Measurements from ENCODE around the gene ACP3.

ACP3 gene

GRCh38 chr3:132321304-132321703 lies 4.1 kb downstream of the ACP3 start:
- no peak for DNase-seq

- DNase-seq: no peak
Observed at GRCh38 chr3:132325103-132325606, 7.9 kb downstream of the ACP3 start.

DNA sequence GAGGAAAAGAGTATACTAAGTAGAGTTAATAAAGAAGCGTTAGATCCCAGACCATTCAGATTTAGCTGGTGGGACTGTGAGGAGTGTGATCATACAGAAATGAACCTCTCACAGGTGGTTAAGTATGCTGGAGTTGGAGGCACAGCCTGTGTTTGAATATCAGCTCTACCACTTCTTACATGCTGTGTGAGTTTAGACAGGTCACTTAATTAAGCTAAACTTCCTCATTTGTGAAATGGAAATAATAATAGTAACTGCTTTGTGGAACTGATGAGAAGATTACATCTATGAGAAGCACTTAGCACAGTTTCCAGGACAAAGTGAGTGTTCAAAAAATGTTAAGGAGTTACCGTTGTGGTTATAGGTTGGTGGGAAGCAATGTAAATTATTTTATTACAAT lies 8.4 kb downstream of the ACP3 start:
- no peak for DNase-seq

GRCh38 chr3:132326251-132326650 lies 9.0 kb downstream of the ACP3 start:
- DNase-seq: no peak

- DNase-seq: no peak
Observed at GRCh38 chr3:132332082-132332481, 14.9 kb downstream of the ACP3 start.

- no peak for DNase-seq
Observed at GRCh38 chr3:132332508-132332907, 15.3 kb downstream of the ACP3 start.

DNA sequence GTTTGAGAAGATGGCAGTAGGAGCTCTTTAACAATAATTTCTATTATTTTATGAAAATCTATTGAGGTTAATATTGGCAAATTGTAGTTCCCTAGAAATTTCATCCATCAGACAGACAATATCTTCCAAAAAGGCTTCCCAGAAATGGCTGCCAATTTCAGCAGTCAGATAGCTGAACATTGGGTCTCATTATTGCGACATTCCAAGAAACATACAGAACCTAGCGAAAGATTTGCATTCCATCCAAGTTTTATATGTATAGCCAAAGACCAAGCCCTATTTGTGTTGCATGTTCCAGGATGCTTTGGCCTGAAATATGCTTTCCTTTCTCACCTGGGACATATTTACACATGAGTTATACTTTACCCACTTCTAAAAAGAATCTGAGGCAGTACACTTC lies 24.5 kb downstream of the ACP3 start:
- no peak for DNase-seq

DNA sequence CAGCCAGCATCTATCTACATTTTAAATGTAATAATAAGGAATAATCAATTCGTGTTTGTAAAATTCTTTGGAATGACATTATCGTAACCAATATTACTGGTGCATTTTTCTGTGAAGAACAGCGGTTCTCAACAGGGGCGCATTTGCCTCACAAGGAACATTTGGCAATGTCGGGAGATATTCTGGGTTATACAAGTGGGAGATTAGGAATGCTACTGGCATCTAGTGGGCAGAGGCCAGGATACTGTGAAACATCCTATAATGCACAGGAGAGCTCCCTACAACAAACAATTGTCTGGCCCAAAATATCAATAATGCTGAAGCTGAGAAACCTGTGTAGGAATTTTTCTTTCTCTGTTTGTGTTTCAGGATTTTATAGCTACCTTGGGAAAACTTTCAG lies 25.0 kb downstream of the ACP3 start:
- DNase-seq: no peak

- DNase-seq: no peak
Observed at GRCh38 chr3:132342610-132343009, 25.4 kb downstream of the ACP3 start.

DNA sequence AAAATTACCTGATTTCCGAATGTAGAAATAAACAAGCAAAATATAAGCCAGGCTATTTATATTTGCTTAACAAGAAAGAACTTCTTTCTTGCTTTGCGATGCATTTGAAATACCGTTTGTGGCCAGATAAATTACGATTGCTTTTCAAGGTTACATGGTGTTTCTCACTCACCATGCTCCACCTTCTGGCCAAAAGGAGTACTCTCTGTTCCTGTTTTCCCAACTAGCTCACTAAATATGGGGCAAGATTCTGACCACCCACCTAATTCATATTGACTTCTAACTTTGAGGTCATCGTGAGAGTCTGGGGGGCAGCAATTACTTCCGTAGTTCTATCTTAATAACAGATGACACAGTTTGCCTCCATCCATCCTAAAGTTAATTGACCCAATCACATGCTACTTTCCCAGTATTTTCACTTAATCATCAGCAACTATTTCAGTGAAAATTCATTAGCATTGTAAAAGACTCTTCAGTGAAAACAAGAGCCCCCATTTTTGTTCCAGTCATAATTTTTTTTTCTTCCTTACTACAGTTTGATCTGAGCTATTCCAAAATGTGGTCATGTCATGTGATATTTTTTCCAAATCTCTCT lies 25.9 kb downstream of the ACP3 start:
- DNase-seq: peak; percentile 59

DNA sequence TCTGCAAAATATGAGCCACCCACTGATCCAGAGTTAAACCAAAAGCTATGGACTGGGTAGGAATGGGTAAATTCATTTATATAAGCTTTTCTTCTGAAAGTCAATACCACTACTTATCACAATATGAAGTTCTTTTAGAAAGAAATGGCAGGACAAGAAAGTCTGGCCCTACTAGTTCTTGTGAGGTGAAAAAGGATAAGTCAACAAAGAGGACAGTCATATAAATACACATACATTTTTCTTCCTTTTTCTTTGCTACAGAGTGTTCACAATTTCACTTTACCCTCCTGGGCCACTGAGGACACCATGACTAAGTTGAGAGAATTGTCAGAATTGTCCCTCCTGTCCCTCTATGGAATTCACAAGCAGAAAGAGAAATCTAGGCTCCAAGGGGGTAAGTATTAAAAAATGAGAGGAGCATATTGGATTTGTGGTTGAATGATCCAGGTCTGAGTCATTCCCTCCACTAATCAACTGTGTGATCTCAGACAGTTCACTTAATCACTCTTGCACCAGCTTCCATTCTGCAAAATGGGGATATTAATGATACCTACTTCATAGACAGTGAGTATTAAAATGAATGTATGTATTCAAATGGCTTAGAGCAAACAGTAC lies 27.6 kb downstream of the ACP3 start:
- DNase-seq: no peak

DNA sequence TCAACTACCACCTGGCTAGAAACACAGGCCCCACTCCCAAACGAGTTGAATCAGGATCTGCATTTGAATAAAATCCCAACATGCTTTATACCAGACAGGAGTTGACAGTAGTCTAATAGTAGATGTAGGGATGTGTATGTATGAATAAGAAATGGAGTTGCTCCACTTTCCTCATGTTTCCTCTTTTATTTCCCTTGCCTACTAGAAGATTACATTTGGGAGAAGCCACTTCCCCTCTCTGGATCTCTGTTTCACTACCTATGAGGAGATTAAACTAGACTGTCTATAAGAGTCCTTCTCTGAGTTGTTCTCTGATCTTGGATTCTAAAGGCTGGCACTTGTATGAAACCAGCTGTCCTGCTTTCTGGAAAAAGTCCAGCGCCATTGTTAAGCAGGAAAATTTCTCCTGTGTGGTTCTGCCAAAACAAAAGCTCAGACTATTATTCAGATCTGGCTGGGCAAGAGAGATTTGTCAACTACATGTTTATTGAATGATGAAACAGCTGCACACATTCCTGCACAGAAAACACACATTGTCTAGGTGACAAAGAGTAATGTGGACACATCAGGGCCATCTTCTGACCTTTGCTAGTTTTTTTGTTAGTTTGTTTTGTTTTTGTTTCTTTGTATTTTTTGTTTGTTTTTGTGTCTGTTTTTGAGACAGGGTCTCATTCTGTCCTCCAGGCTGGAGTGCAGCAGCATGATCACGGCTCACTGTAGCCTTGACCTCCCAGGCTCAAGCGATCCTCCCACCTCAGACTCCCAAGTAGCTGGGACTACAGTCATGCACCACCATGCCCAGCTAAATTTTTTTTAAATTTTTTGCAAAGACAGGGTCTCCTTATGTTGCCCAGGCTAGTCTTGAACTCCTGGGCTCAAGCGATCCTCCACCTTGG lies 29.9 kb downstream of the ACP3 start:
- peak; percentile 4 for DNase-seq

GRCh38 chr3:132347811-132348210 lies 30.6 kb downstream of the ACP3 start:
- no peak for DNase-seq

DNA sequence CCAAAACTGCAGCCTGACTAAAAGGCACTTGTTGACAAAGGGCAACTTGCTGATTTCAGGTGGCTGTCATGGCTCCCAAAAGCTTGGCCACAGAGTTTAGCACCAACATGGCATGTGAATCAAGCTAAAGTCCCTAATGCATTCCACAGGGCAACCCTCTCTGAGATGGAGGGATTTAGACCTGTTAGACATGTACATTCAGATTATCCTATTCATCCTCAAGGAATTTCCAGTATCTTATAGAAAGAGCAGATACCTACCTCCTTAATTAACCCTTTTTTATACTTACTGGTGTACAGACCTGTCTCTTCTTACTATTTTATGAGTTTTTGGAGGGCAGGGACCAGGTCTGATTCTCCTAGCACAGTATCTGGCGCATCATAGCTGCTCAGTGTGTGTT lies 31.3 kb downstream of the ACP3 start:
- DNase-seq: no peak

- DNase-seq: no peak
Observed at GRCh38 chr3:132350814-132351213, 33.6 kb downstream of the ACP3 start.

- no peak for DNase-seq
Observed at GRCh38 chr3:132351222-132351806, 34.1 kb downstream of the ACP3 start.

GRCh38 chr3:132352556-132353143 lies 35.4 kb downstream of the ACP3 start:
- DNase-seq: peak; percentile 69

DNA sequence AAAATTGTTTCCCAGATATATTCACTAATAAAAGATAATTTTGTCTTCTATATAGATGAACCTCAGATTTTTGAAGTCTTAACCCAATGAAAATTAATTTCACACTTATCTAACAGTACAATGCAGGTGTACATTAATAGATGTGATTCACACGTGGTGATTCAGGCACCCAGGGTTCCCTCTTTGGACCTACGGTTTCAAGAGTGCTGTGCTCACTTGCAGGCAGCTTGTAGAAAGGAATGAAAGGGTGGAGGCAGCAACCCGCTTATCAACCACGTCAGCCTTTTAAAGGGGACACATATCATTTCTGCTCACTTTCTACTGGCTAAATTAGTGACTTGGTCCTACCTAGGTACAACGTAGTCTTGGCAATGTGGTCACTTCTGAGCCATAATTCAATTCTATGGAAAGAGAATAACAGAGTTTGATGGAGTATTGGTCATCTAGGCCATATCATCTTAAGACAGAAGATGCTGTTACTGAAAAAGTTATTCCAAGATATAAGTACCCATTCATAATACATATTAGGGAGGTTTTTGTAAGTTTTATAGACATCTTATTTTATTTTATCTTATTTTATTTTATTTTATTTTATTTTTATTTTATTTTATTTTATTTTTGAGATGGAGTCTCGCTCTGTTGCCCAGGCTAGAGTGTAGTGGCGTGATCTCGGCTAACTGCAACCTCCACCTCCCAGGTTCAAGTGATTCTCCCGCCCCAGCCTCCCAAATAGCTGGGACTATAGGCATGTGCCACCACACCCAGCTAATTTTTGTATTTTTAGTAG lies 37.9 kb downstream of the ACP3 start:
- no peak for DNase-seq

- DNase-seq: no peak
Observed at GRCh38 chr3:132356568-132356967, 39.4 kb downstream of the ACP3 start.

DNA sequence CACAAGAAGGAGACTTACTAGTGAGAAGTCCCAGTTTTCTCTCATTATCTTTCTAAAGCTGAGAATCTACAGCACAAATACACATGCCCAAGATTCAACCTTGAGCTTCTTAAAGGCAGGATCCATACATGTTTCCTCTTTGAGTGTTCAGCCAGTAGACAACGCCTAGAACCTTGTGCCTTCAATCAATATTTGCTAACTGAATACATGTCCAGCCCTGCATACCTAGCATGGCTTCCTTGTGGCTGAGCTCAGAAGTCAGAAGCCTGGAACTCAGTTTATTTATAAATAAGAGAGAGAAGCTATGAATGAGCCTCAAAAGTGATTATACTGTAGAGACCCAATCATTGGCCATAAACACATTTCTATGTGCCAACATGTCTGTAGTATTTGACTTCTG lies 43.5 kb downstream of the ACP3 start:
- DNase-seq: no peak

DNA sequence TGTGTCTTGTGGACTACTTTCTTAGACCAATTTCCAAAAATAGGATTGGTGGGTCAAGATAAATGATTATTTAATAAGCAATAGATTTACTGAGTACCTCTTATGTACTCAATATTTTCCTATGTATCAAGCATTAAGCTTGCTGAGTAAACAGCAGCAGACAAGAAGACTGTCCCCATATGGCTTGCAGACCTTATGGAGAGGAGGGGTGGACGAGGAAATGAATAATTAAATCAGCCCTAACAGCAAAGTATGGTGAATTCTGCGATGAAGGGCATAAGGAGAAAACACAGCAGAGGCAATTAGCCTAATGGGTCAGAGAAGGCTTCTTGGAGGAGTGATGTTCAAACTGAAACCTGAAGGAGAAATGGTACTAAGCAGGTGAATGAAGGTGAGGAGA lies 45.1 kb downstream of the ACP3 start:
- DNase-seq: no peak

- DNase-seq: no peak
Observed at GRCh38 chr3:132368515-132368914, 51.3 kb downstream of the ACP3 start.

All from NCI-H1092 treated with DMSO at 0.1 percent for 48 hours (cell line).